Raji (cell line): ENCODE measurements around the gene MEF2C.

Experiments used
- POLR2A ChIP-seq: IDR thresholded peaks from 2 replicates; pipeline ENCODE4 v1.6.1; 2011; ENCODE audit warnings: low read depth, low read length, control low read depth; ENCODE audit not compliant: insufficient read depth

The MEF2C gene

DNA sequence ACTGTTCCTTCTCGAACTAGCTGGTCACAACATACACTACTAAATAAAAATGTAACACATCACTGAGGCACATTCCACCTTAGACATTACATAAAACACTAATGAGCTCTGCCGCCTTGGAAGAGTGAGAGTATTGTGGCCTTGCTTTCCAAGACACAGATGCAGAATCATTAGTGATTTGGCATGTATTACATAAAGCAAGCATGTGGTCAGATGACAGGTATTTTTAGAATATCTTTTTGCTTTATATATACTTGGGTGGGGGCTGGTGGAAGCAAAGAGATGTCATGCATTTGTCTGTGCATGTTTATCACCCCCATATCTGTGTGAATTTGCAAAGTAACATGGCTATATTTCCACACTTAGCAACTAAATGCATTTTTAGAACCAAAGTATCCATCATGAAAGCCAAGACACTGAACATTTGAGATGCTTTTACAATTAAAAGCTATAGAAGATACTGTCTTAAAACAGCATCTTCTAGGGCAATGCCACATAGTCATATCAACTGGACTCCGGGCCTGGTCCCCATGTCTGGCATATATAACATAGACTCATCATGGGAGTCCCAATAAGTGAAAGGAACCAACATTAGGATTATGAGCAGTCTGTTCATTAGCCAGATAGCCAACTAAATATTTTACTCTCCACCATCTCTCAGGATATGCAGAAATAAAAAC lies 213.5 kb downstream of the MEF2C start:
- no peak for TF ChIP-seq POLR2A

DNA sequence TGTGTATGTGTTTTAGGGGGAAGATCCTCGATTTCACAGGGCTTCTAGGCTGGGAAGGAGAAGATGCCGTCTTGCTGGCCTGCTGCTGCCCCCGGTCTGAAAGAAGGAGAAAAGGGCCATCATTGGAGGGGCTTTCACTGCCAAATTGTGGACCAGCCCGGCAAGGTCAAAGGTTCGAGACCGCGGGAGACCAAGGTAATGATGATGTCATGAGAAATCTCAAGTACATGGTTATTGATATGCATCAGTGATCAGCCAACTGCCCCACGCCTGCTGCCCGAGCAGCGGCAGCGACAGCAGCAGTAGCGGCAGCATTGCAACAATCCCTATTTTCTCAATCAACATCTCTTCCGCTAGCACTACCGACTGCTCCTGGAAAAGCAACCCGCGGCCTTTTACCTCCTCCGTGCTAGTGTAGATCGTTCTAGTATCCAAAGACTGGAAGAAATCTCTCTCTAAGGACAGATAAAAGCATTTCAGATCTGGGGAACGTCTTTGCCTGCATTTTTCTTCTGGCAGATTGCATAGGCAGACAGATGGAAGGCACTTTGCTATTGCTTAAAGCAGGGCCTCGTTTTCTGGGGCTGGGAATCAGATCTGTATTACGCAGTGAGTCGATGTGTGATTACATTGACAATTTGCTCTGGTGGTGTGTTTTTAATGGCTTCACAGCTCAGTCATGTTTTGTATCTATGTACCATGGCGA lies 215.3 kb downstream of the MEF2C start:
- no peak for TF ChIP-seq POLR2A
